ENCODE measurements around the gene IGSF9B.

GRCh38 chr11:133975488-133975849 is 18.7 kb upstream of the IGSF9B start:
- no peak for TF ChIP-seq POLR2A (IDR thresholded peaks at IDR 0.05)
- TF ChIP-seq, protein P1, sequence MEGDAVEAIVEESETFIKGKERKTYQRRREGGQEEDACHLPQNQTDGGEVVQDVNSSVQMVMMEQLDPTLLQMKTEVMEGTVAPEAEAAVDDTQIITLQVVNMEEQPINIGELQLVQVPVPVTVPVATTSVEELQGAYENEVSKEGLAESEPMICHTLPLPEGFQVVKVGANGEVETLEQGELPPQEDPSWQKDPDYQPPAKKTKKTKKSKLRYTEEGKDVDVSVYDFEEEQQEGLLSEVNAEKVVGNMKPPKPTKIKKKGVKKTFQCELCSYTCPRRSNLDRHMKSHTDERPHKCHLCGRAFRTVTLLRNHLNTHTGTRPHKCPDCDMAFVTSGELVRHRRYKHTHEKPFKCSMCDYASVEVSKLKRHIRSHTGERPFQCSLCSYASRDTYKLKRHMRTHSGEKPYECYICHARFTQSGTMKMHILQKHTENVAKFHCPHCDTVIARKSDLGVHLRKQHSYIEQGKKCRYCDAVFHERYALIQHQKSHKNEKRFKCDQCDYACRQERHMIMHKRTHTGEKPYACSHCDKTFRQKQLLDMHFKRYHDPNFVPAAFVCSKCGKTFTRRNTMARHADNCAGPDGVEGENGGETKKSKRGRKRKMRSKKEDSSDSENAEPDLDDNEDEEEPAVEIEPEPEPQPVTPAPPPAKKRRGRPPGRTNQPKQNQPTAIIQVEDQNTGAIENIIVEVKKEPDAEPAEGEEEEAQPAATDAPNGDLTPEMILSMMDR (IDR thresholded peaks at IDR 0.05) = no peak
- no peak for TF ChIP-seq POLR2AphosphoS5 (IDR thresholded peaks at IDR 0.05)
- no peak for TF ChIP-seq EP300 (IDR thresholded peaks at IDR 0.05)

Measured in suprapubic skin (tissue), 4 donors.